OCI-LY7 (cell line): ENCODE measurements around the gene LRRC38. TPM values are rescaled to one million over a fixed set of nuclear protein-coding genes. Genes with fewer than 3 reads are reported as not detected.
"Not testable (repeated sequence)": the region's sequence is repeated elsewhere in the genome, so short reads cannot be mapped to it uniquely, and the experiment has no call there.

ENCODE experiments used
- BruUV-seq: library from RNA; stranded (reverse); fragments of 400-500 nt; replicated peaks from 2 replicates; lab custom pipeline; 2021; lab: Mats Ljungman, UMichigan
- CTCF ChIA-PET: fragments of 300-600 bp; sonication (Branson Sonifier 250); formaldehyde crosslinking; loops from one replicate; lab custom pipeline; 2022; ENCODE audit warnings: antibody characterized with exemption; ENCODE audit not compliant: unreplicated experiment; lab: Charles Lee
- POLR2A ChIA-PET: fragments of 300-600 bp; sonication (Branson Sonifier 250); formaldehyde crosslinking; loops from one replicate; lab custom pipeline; 2022; ENCODE audit warnings: antibody characterized with exemption; lab: Charles Lee
- DNase-seq: peaks from one replicate; pipeline ENCODE4 v3.0.0-alpha.2; 2015; ENCODE audit warnings: low spot score
- H2AFZ ChIP-seq: fragments of 200-600 bp; sonication (generic), shearing (Covaris generic); 2 replicates; pipeline ENCODE4 v1.6.1; 2014; ENCODE audit warnings: mild to moderate bottlenecking, antibody characterized with exemption, low read length, moderate library complexity
- H3K27ac ChIP-seq: fragments of 200-600 bp; sonication (generic); 2 replicates; pipeline ENCODE4 v1.5.1; 2014; ENCODE audit warnings: mixed run types, low read depth, mild to moderate bottlenecking, moderate library complexity, low read length, inconsistent platforms; ENCODE audit not compliant: poor library complexity, severe bottlenecking
- H3K36me3 ChIP-seq: fragments of 200-600 bp; sonication (generic); 2 replicates; pipeline ENCODE4 v1.6.1; 2014; ENCODE audit warnings: mild to moderate bottlenecking, antibody characterized with exemption, low read length, moderate library complexity, mixed read lengths; ENCODE audit not compliant: insufficient read depth
- H3K4me1 ChIP-seq: fragments of 200-600 bp; sonication (generic); 2 replicates; pipeline ENCODE4 v1.5.1; 2014; ENCODE audit warnings: mild to moderate bottlenecking, low read length; ENCODE audit not compliant: insufficient read depth, poor library complexity, severe bottlenecking
- H3K4me2 ChIP-seq: fragments of 200-600 bp; sonication (generic); 2 replicates; pipeline ENCODE4 v1.6.1; 2014; ENCODE audit warnings: mild to moderate bottlenecking, low read length
- H3K4me3 ChIP-seq: fragments of 200-600 bp; sonication (generic); 2 replicates; pipeline ENCODE4 v1.5.1; 2014; ENCODE audit warnings: mild to moderate bottlenecking, low read depth, low read length; ENCODE audit not compliant: poor library complexity, severe bottlenecking
- H3K79me2 ChIP-seq: fragments of 200-600 bp; sonication (generic); 2 replicates; pipeline ENCODE4 v1.6.1; 2016; ENCODE audit warnings: low read depth, mild to moderate bottlenecking, low read length, moderate library complexity, mixed read lengths; ENCODE audit not compliant: insufficient read depth
- H3K9me2 ChIP-seq: fragments of 200-600 bp; sonication (generic); 2 replicates; pipeline ENCODE4 v1.6.1; 2016; ENCODE audit warnings: mild to moderate bottlenecking, low read length, mixed read lengths; ENCODE audit not compliant: insufficient read depth
- H3K9me3 ChIP-seq: fragments of 200-600 bp; sonication (generic); 2 replicates; pipeline ENCODE4 v1.6.1; 2014; ENCODE audit warnings: mild to moderate bottlenecking, mixed run types, low read length, mixed read lengths
- H4K20me1 ChIP-seq: fragments of 200-600 bp; sonication (generic); 2 replicates; pipeline ENCODE4 v1.6.1; 2014; ENCODE audit warnings: mild to moderate bottlenecking, antibody characterized with exemption, low read length, moderate library complexity, mixed read lengths; ENCODE audit not compliant: insufficient read depth
- EZH2phosphoT487 ChIP-seq: fragments of 200-600 bp; sonication (generic); IDR thresholded peaks from 2 replicates; pipeline ENCODE4 v1.6.1; 2018; ENCODE audit warnings: low read depth, borderline replicate concordance, mild to moderate bottlenecking, mixed run types, antibody characterized with exemption, low read length, moderate library complexity, mixed read lengths
- intact Hi-C: fragments of 100-400 bp; cut with micrococcal nuclease; formaldehyde crosslinking; loops from one replicate; pipeline ENCODE4 v1.10.0; 2022; ENCODE audit not compliant: unreplicated experiment
- total RNA-seq, 2 experiments: library from RNA; depleted of rRNA in 1 of 2; stranded (reverse); fragments of >200 nt in 1 of 2; shearing (Covaris generic) in 1 of 2; gene quantifications; 2 replicates each; pipeline ENCODE4 v1.2.3, GENCODE V29; 2014 to 2022
- TF ChIP-seq, protein P1 (sequence below): fragments of 200-600 bp; sonication (generic); conservative IDR thresholded peaks from 2 replicates; pipeline ENCODE4 v1.5.1; 2014; ENCODE audit warnings: mild to moderate bottlenecking, antibody characterized with exemption, low read length, moderate library complexity, mixed read lengths

The LRRC38 gene
- total RNA-seq, 2 experiments from 2014 or later: not detected

DNA sequence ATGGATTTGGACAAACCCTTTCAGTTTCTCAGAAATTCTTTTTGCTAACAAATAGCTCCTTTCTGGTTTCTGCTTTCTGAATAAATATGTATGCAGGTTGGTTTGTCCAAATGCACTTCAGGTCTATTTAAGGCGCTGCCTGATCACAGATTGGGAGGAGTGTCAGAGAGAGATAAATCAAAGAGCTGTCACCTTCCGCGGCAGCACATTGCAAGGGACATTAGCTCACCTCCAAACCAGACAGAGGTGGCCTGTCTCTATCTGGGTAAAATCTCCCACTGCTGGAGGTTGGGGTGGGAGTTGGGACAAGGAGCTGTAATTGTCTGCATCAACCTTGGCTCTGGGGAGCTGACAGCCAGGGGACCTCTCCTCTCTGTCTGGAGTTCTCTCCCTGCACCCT, 78.3 kb downstream of the LRRC38 start:
- Histone ChIP-seq H3K9me2 (no peaks in the 10 kb centered on the region), H3K36me3 (no peaks in the 10 kb centered on the region), H2AFZ (no peak overlapping the region), H3K27ac (no peak overlapping the region), H4K20me1 (no peaks in the 10 kb centered on the region), H3K9me3 (no peaks in the 10 kb centered on the region), H3K4me3 (no peak overlapping the region), H3K4me1 (no peaks in the 10 kb centered on the region), H3K4me2 (no peak overlapping the region), H3K79me2 (no peaks in the 10 kb centered on the region)
- no peak for TF ChIP-seq EZH2phosphoT487
- TF ChIP-seq, protein P1, sequence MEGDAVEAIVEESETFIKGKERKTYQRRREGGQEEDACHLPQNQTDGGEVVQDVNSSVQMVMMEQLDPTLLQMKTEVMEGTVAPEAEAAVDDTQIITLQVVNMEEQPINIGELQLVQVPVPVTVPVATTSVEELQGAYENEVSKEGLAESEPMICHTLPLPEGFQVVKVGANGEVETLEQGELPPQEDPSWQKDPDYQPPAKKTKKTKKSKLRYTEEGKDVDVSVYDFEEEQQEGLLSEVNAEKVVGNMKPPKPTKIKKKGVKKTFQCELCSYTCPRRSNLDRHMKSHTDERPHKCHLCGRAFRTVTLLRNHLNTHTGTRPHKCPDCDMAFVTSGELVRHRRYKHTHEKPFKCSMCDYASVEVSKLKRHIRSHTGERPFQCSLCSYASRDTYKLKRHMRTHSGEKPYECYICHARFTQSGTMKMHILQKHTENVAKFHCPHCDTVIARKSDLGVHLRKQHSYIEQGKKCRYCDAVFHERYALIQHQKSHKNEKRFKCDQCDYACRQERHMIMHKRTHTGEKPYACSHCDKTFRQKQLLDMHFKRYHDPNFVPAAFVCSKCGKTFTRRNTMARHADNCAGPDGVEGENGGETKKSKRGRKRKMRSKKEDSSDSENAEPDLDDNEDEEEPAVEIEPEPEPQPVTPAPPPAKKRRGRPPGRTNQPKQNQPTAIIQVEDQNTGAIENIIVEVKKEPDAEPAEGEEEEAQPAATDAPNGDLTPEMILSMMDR: no peak
- intact Hi-C loops: no loop called here
- DNase-seq: no peak
- POLR2A ChIA-PET: interaction anchor here (0.5 to 0.8 kb wide), 3 partner anchors 18 to 58 kb away, joined by 3 to 4 read pairs (median 3); no protein-coding TSS in a partner anchor
- BruUV-seq: no TSS peak
- CTCF ChIA-PET: no interaction called here

DNA sequence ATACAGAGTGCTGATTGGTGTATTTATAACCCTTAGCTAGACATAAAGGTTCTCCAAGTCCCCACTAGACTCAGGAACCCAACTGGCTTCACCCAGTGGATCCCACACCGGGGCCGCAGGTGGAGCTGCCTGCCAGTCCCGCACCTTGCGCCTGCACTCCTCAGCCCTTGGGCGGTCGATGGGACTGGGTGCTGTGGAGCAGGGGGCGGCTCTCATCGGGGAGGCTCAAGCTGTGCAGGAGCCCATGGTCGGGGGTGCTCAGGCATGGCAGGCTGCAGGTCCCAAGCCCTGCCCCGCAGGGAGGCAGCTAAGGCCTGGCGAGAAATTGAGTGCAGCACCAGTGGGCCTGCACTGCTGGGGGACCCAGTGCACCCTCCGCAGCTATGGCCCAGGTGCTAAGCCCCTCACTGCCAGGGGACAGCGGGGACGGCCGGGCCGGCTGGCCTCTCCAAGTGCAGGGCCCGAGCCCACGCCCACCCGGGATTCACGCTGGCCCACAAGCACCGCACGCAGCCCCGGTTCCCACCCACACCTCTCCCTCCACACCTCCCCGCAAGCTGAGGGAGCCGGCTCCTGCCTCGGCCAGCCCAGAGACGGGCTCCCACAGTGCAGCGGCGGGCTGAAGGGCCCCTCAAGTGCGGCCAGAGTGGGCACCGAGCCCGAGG, 80.0 kb downstream of the LRRC38 start:
- H3K9me2 ChIP-seq, H3K4me1 ChIP-seq, H4K20me1 ChIP-seq, H2AFZ ChIP-seq, H3K4me3 ChIP-seq, H3K79me2 ChIP-seq, H3K4me2 ChIP-seq, H3K9me3 ChIP-seq, BruUV-seq, intact Hi-C loops, DNase-seq, H3K27ac ChIP-seq, H3K36me3 ChIP-seq, CTCF ChIA-PET: not testable (repeated sequence)
- POLR2A ChIA-PET: interaction anchor here (0.7 kb wide), 1 partner anchor 89 kb away, joined by 4 read pairs; no protein-coding TSS in a partner anchor

DNA sequence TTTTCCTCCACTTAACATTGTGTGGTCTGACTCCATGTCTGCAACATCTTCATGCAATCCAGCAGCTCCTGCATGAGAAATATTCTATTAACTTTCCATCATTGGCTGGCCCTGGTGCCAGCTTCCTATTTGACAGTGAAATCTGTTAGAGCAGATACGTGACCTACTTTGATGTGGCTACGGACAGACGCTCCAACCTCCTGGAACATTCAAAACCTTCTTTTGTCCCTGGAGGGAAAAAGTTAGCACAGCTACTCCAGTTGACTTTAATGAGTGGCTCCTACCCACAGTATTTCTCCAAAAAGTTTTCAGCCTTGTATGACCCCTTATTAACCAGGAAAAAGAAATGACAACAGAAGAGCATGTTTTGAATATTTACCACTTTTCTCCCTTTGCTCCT, 81.6 kb downstream of the LRRC38 start:
- H2AFZ ChIP-seq: no peak overlapping the region
- H3K4me3 ChIP-seq: no peak overlapping the region

More for the DNA sequence above, 81.6 kb downstream of the LRRC38 start:
- CTCF ChIA-PET: interaction anchor here (0.6 kb wide), 1 partner anchor 773 kb away, joined by 3 read pairs; no protein-coding TSS in a partner anchor
- H3K9me2 ChIP-seq: no peaks in the 10 kb centered on the region
- DNase-seq: no peak
- no peaks in the 10 kb centered on the region for H3K4me1 ChIP-seq
- H3K4me2 ChIP-seq: no peak overlapping the region
- H3K36me3 ChIP-seq: no peaks in the 10 kb centered on the region
- TF ChIP-seq, protein P1: no peak
- TF ChIP-seq EZH2phosphoT487: no peak
- BruUV-seq: no TSS peak
- POLR2A ChIA-PET: no interaction called here
- no peaks in the 10 kb centered on the region for H4K20me1 ChIP-seq
- no peaks in the 10 kb centered on the region for H3K79me2 ChIP-seq
- intact Hi-C loops: no loop called here
- H3K9me3 ChIP-seq: no peaks in the 10 kb centered on the region
- no peak overlapping the region for H3K27ac ChIP-seq
